Stimulated activated naive CD8-positive, alpha-beta T cell treated with anti-CD3 and anti-CD28 coated beads, Interleukin-15, amount 100 ng/mL, for 72 hours (primary cell): ENCODE measurements around the gene GNB4.

Source experiments
- ATAC-seq: fragments of 150-1000 bp; cut with Tn5 transposase; 2 replicates; pipeline ENCODE4 v1.10.0; 2021; ENCODE audit warnings: mild to moderate bottlenecking, moderate library complexity
- DNase-seq, 2 donors: peaks; one replicate each; pipeline ENCODE4 v3.0.0; 2021 to 2022
- H3K27ac Mint-ChIP-seq, 2 donors: one replicate each; pipeline ENCODE4 v1.8.0; 2022; ENCODE audit warnings: mild to moderate bottlenecking in 2 of 2, mixed read lengths in 2 of 2, moderate library complexity in 2 of 2
- H3K27me3 Mint-ChIP-seq: one replicate; pipeline ENCODE4 v1.8.0; 2022; ENCODE audit warnings: mixed read lengths
- H3K4me1 Mint-ChIP-seq: one replicate; pipeline ENCODE4 v1.8.0; 2022; ENCODE audit warnings: mild to moderate bottlenecking, mixed read lengths
- H3K4me3 Mint-ChIP-seq, 2 donors: one replicate each; pipeline ENCODE4 v1.8.0; 2022; ENCODE audit warnings: mild to moderate bottlenecking in 2 of 2, mixed read lengths in 2 of 2, moderate library complexity in 1 of 2
- H3K9me3 Mint-ChIP-seq, 2 donors: one replicate each; pipeline ENCODE4 v1.8.0; 2022; ENCODE audit warnings: mixed read lengths in 2 of 2

Gene GNB4

GRCh38 chr3:179451265-179452175 lies at the start of gene GNB4:
GNB4 (minus strand) TSS chr3:179451470; CDS start chr3:179426200, 25,270 bp downstream.
- no peaks in the 10 kb centered on the region for H3K9me3 Mint-ChIP-seq
- DNase-seq (peak; percentile 48 to 50), ATAC-seq (peak; percentile 85)
- peaks cover 16% of the 10 kb centered on the region for H3K4me1 Mint-ChIP-seq
- peak within 1 kb of the TSS; percentile 68 to 93 for H3K27ac Mint-ChIP-seq
- peaks cover 93% of the 10 kb centered on the region for H3K27me3 Mint-ChIP-seq
- H3K4me3 Mint-ChIP-seq, result peak within 1 kb of the TSS; percentile 89 to 90

GRCh38 chr3:179495483-179495882 lies 44.2 kb upstream of the GNB4 start:
- H3K4me3 Mint-ChIP-seq, result no peak overlapping the region
- no peak overlapping the region for H3K27ac Mint-ChIP-seq
- DNase-seq (no peak), ATAC-seq (no peak)
- H3K4me1 Mint-ChIP-seq, result no peaks in the 10 kb centered on the region
- H3K9me3 Mint-ChIP-seq, result peaks cover 53 to 60% of the 10 kb centered on the region in 2 donors
- H3K27me3 Mint-ChIP-seq, result no peaks in the 10 kb centered on the region

GRCh38 chr3:179493260-179493659 lies 42.0 kb upstream of the GNB4 start:
- H3K4me1 Mint-ChIP-seq, result no peaks in the 10 kb centered on the region
- H3K9me3 Mint-ChIP-seq, result peaks cover 60 to 68% of the 10 kb centered on the region in 2 donors

GRCh38 chr3:179488213-179488612 lies 36.9 kb upstream of the GNB4 start:
- no peaks in the 10 kb centered on the region for H3K4me1 Mint-ChIP-seq
- DNase-seq (no peak), ATAC-seq (no peak)
- H3K9me3 Mint-ChIP-seq, result peaks cover 26 to 28% of the 10 kb centered on the region in 2 donors
- H3K4me3 Mint-ChIP-seq, result no peak overlapping the region
- H3K27ac Mint-ChIP-seq, result no peak overlapping the region
- no peaks in the 10 kb centered on the region for H3K27me3 Mint-ChIP-seq

More at GRCh38 chr3:179493260-179493659, 42.0 kb upstream of the GNB4 start:
- Mint-ChIP-seq H3K4me3 (no peak overlapping the region), H3K27me3 (no peaks in the 10 kb centered on the region), H3K27ac (no peak overlapping the region)
- ATAC-seq (no peak), DNase-seq (no peak)

- no peak overlapping the region for H3K27ac Mint-ChIP-seq
- no peak overlapping the region for H3K4me3 Mint-ChIP-seq
Measured at GRCh38 chr3:179486806-179487205, 35.5 kb upstream of the GNB4 start.

GRCh38 chr3:179482857-179483256 lies 31.6 kb upstream of the GNB4 start:
- Mint-ChIP-seq H3K27ac (no peak overlapping the region), H3K4me3 (no peak overlapping the region), H3K4me1 (no peaks in the 10 kb centered on the region), H3K9me3 (peaks cover 0 to 8% of the 10 kb centered on the region in 2 donors), H3K27me3 (no peaks in the 10 kb centered on the region)
- no peak for DNase-seq
- ATAC-seq, result no peak

More at GRCh38 chr3:179486806-179487205, 35.5 kb upstream of the GNB4 start:
- Mint-ChIP-seq H3K9me3 (peaks cover 14 to 16% of the 10 kb centered on the region in 2 donors), H3K27me3 (no peaks in the 10 kb centered on the region), H3K4me1 (no peaks in the 10 kb centered on the region)
- no peak for ATAC-seq
- DNase-seq, result no peak

- Mint-ChIP-seq H3K4me1 (no peaks in the 10 kb centered on the region), H3K9me3 (peaks cover 0 to 8% of the 10 kb centered on the region in 2 donors), H3K27ac (no peak overlapping the region), H3K27me3 (no peaks in the 10 kb centered on the region), H3K4me3 (no peak overlapping the region)
- ATAC-seq (no peak), DNase-seq (no peak)
Measured at GRCh38 chr3:179476215-179476614, 24.9 kb upstream of the GNB4 start.

GRCh38 chr3:179474480-179474879 lies 23.2 kb upstream of the GNB4 start:
- no peak overlapping the region for H3K27ac Mint-ChIP-seq
- H3K27me3 Mint-ChIP-seq, result no peaks in the 10 kb centered on the region
- H3K4me3 Mint-ChIP-seq, result no peak overlapping the region
- DNase-seq, result no peak
- peaks cover 0 to 8% of the 10 kb centered on the region in 2 donors for H3K9me3 Mint-ChIP-seq
- ATAC-seq, result no peak
- H3K4me1 Mint-ChIP-seq, result no peaks in the 10 kb centered on the region

- H3K4me3 Mint-ChIP-seq, result no peak overlapping the region
- no peaks in the 10 kb centered on the region for H3K27me3 Mint-ChIP-seq
- DNase-seq, result no peak
- no peak overlapping the region for H3K27ac Mint-ChIP-seq
- H3K4me1 Mint-ChIP-seq, result no peaks in the 10 kb centered on the region
- no peak for ATAC-seq
- H3K9me3 Mint-ChIP-seq, result peaks cover 0 to 2% of the 10 kb centered on the region in 2 donors
Measured at GRCh38 chr3:179473565-179473964, 22.3 kb upstream of the GNB4 start.

- H3K9me3 Mint-ChIP-seq, result no peaks in the 10 kb centered on the region
- no peak overlapping the region for H3K27ac Mint-ChIP-seq
- DNase-seq (peak in 1 of 2 donors; percentile 20), ATAC-seq (peak; percentile 75)
- H3K4me3 Mint-ChIP-seq, result peak overlapping the region; percentile 42 to 43
- H3K4me1 Mint-ChIP-seq, result peaks cover 16% of the 10 kb centered on the region
- H3K27me3 Mint-ChIP-seq, result peaks cover 7% of the 10 kb centered on the region
Measured at GRCh38 chr3:179464323-179465092, 13.2 kb upstream of the GNB4 start.

GRCh38 chr3:179463319-179463718 lies 12.0 kb upstream of the GNB4 start:
- Mint-ChIP-seq H3K9me3 (no peaks in the 10 kb centered on the region), H3K4me1 (peaks cover 16% of the 10 kb centered on the region), H3K27me3 (peaks cover 14% of the 10 kb centered on the region), H3K27ac (no peak overlapping the region), H3K4me3 (no peak overlapping the region)
- ATAC-seq (no peak), DNase-seq (no peak)

- Mint-ChIP-seq H3K4me1 (peaks cover 16% of the 10 kb centered on the region), H3K9me3 (no peaks in the 10 kb centered on the region), H3K4me3 (no peak overlapping the region), H3K27me3 (peaks cover 21% of the 10 kb centered on the region), H3K27ac (no peak overlapping the region)
- no peak for ATAC-seq
- DNase-seq, result no peak
Measured at GRCh38 chr3:179460260-179460659, 9.0 kb upstream of the GNB4 start.

GRCh38 chr3:179455954-179456353 lies 4.7 kb upstream of the GNB4 start:
- H3K27me3 Mint-ChIP-seq, result peaks cover 62% of the 10 kb centered on the region
- DNase-seq, result no peak
- no peak overlapping the region for H3K27ac Mint-ChIP-seq
- H3K4me1 Mint-ChIP-seq, result peaks cover 6% of the 10 kb centered on the region
- H3K9me3 Mint-ChIP-seq, result no peaks in the 10 kb centered on the region
- H3K4me3 Mint-ChIP-seq, result no peak overlapping the region
- no peak for ATAC-seq

GRCh38 chr3:179454887-179455286 lies 3.6 kb upstream of the GNB4 start:
- no peak for ATAC-seq
- Mint-ChIP-seq H3K27me3 (peaks cover 69% of the 10 kb centered on the region), H3K9me3 (no peaks in the 10 kb centered on the region), H3K4me3 (no peak overlapping the region), H3K4me1 (peaks cover 16% of the 10 kb centered on the region), H3K27ac (no peak overlapping the region)
- DNase-seq, result no peak

GRCh38 chr3:179453967-179454366 lies 2.7 kb upstream of the GNB4 start:
- H3K4me1 Mint-ChIP-seq, result peaks cover 16% of the 10 kb centered on the region
- no peaks in the 10 kb centered on the region for H3K9me3 Mint-ChIP-seq
- H3K4me3 Mint-ChIP-seq, result no peak overlapping the region
- H3K27me3 Mint-ChIP-seq, result peaks cover 69% of the 10 kb centered on the region
- DNase-seq, result no peak
- H3K27ac Mint-ChIP-seq, result no peak overlapping the region
- no peak for ATAC-seq

- no peak for ATAC-seq
- peaks cover 79% of the 10 kb centered on the region for H3K27me3 Mint-ChIP-seq
- H3K4me3 Mint-ChIP-seq, result no peak overlapping the region
- H3K9me3 Mint-ChIP-seq, result no peaks in the 10 kb centered on the region
- H3K27ac Mint-ChIP-seq, result no peak overlapping the region
- peaks cover 16% of the 10 kb centered on the region for H3K4me1 Mint-ChIP-seq
- no peak for DNase-seq
Measured at GRCh38 chr3:179452872-179453271, 1.6 kb upstream of the GNB4 start.
